TTC549 (cell line): ENCODE measurements around the gene FUNDC1.
"Not testable (repeated sequence)": the region's sequence is repeated elsewhere in the genome, so short reads cannot be mapped to it uniquely, and the experiment has no call there.

Experiments
- FAIRE-seq: peaks from 2 replicates; lab custom pipeline; 2012; peaks lifted over from hg19 to GRCh38; lab: Jason Lieb, UNC

FUNDC1 gene, protein sequence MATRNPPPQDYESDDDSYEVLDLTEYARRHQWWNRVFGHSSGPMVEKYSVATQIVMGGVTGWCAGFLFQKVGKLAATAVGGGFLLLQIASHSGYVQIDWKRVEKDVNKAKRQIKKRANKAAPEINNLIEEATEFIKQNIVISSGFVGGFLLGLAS

DNA sequence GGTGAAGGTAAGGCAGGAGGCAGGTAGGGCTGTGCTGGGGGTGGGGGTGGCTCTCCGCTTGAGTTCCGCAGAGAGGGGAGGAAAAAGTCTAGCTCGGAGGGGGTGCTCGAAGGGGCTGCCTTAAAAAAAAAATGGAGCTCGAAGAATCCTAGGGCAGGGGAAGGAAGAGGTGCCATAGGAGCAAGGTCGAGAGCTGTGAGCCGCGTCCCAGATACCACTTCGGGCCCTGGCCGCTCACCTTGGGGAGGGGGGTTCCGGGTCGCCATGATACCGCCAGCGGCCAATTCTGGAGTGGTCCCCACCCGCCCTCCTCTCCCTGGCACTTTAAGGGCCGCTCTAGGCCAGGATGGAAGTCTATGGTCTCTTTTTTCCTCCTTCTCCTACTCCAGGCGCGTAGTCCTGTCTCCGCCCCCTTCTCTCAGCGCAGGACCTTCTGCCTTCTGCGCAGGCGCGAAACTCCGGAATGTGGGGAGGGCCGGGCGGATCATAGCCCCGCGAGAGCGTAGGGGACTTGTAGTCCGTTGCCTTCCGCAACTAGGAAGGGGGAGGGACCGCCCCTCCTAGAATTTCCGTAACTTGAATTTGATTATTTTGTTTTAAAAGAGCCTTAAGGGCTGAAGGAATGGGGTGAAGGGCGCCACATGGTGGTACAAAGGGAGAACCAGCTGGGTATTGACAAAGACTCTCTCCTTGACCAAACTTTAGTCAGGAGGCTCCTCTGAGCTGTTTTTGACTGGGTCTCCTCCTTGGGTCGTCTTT lies at the start of gene FUNDC1:
TSS of gene FUNDC1 (minus strand) at position 293 of the 759 bp plus-strand sequence. CDS start at position 266, 27 bp downstream.
- FAIRE-seq, result peak; percentile 98

DNA sequence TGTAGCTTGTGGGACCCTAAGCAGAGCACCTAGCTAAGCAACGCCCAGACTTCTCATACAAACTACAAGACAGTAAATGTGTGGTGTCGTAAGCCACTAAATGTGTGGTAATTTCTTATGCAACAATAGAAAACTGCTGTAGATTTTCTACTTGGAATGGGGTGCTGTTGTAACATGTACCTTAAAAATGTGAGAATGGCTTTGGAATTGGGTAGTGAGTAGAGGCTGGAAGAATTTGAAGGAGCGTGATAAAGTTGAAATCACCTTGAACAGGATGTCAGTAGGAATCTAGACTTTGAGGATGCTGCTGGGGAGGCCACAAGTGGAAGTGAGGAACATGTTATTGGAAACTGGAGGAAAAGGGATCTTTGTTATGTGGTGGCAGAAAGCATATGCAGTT lies 43.2 kb upstream of the FUNDC1 start:
- FAIRE-seq, result no peak

DNA sequence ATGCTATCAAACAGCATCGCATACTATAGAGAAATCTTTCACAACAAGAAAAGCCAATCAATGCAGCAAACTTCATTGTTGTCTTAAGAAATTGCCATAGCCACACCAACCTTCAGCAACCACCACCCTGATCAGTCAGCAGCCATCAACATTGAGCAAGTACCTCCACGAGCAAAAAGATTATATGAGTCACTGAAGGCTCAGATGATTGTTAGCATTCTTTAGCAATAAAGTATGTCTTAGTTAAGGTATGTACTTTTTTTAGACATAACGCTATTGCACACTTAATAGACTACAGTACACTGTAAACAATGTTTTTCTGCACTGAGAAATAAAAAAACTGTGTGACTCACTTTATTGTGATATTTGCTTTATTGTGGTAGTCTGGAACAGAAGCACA lies 37.8 kb upstream of the FUNDC1 start:
- FAIRE-seq, result no peak

- no peak for FAIRE-seq
These were observed 29.8 kb upstream of the FUNDC1 start for GRCh38 chrX:44572340-44572938.

GRCh38 chrX:44570522-44570921 lies 27.9 kb upstream of the FUNDC1 start:
- FAIRE-seq, result no peak

- no peak for FAIRE-seq
These were observed 26.5 kb upstream of the FUNDC1 start for GRCh38 chrX:44569122-44569521.

- no peak for FAIRE-seq
These were observed 25.5 kb upstream of the FUNDC1 start for GRCh38 chrX:44568196-44568595.

- FAIRE-seq, result not testable (repeated sequence)
These were observed 19.2 kb upstream of the FUNDC1 start for GRCh38 chrX:44561896-44562295.

GRCh38 chrX:44550563-44550962 lies 7.9 kb upstream of the FUNDC1 start:
- no peak for FAIRE-seq

- FAIRE-seq, result not testable (repeated sequence)
These were observed 2.8 kb upstream of the FUNDC1 start for GRCh38 chrX:44545454-44545853.

- no peak for FAIRE-seq
These were observed 1.4 kb upstream of the FUNDC1 start for GRCh38 chrX:44544036-44544435.

DNA sequence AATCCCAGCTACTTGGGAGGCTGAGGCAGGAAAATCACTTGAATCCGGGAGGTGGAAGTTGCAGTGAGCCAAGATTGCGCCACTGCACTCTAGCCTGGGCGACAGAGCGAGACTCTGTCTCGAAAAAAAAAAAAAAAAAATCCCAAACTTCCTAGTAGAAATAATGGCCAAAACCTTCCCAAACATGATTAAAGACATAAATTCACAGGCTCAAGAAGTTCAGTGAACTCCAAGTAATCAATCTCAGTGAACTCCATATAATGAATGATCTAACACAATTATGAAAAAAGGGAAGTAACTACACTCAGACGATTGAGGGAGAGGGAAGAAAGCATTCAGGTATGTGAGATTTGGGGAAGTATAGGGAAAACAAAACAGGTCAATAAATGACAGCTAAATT lies 6.5 kb downstream of the FUNDC1 start:
- no peak for FAIRE-seq

DNA sequence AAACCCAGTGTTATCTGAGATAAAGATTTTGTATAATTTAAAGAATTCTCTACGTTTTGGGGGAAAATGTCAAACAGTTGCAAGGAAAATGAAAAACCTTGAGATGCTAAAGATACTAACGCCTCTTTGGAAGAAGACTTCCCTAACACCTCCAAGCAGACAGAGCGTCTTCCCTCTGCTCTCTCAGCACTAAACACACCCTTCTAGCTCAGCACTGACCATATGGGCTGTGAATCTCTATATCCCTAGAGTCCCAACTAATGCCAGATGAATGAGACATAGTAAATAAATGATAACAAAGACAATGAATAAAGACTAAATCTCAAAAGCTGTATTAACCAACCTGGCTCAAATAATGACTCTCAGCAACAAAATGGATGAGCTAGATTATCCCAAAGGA lies 13.3 kb downstream of the FUNDC1 start:
- FAIRE-seq, result no peak

DNA sequence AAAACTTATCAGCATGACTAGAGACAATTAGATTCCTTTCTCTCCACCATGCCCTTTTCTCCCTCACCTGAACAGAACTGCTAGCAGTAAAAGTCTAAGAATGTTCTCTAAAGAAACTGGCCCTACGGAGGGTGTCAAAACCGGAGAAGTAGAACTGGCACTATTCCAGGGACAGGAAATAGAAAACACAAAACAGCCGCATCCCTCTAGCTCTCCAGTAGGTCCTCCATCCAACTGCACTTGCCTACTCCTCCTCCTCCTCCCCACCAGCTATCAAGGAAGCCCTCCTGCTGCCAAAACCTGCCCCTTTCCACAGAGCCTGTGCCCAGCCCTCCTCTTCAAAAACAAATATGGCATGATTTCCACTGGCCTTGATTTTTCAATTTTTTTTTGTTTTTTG lies 28.4 kb downstream of the FUNDC1 start:
- no peak for FAIRE-seq

- no peak for FAIRE-seq
These were observed 35.4 kb downstream of the FUNDC1 start for GRCh38 chrX:44507292-44507691.

DNA sequence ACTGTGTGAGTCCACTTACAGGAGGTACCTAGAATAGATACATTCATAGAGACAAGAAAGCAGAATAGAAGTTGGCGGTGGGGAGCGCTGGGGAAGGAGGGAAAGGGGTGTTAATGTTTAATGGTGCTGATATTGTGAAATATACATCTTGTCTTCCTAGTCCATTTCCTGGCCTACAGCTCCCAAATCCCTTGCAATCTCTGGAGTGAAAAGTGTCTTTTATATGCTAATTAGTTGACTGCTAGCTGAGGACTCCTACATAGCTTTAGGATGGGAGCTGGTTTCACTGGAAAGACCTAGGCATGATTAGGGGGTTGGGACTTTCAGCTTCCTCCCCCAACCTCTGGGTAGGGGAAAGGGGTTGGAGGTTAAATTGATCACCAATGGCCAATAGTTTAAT lies 36.0 kb downstream of the FUNDC1 start:
- FAIRE-seq, result no peak

DNA sequence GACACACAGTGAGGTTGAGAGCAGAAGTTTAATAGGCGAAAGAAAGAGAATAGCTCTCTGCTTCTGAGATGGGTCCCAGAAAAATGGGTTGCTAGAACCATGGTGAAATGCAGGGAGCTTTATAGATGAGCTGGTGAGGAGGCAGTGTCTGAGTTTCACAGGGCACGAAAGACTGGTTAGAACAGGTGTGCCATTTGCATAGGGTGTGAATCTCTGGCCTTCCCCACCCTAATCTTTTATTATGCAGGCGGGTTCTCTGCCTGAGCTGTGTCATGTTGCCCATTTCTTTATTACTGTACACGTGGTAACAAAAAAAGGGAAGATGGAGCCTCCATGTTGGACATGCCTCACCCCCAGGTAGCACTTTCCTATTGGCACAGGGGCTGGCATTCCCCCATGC lies 39.1 kb downstream of the FUNDC1 start:
- FAIRE-seq, result no peak

GRCh38 chrX:44495091-44495490 lies 47.6 kb downstream of the FUNDC1 start:
- FAIRE-seq, result no peak

DNA sequence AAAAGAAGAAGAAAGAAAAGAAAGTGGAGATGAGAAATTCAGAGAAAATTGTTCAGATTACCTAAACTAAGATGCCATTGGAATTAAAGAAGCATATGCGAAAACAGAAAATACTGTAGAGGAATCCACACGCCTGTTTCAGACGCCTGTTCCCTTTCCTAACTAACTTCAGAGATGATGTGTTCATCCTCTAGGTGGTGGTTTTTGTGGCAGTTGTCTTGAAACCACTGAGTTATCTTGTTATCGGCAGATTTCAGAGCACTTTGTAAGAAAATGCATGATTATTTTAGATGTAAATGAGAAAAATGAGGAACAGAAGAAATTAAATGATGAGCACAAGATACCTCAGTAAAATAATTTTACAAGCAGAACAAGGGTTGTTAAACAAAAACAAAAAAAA lies 48.3 kb downstream of the FUNDC1 start:
- no peak for FAIRE-seq

- no peak for FAIRE-seq
These were observed 53.1 kb downstream of the FUNDC1 start for GRCh38 chrX:44489515-44489914.

- FAIRE-seq, result no peak
These were observed 58.0 kb downstream of the FUNDC1 start for GRCh38 chrX:44484607-44485146.

DNA sequence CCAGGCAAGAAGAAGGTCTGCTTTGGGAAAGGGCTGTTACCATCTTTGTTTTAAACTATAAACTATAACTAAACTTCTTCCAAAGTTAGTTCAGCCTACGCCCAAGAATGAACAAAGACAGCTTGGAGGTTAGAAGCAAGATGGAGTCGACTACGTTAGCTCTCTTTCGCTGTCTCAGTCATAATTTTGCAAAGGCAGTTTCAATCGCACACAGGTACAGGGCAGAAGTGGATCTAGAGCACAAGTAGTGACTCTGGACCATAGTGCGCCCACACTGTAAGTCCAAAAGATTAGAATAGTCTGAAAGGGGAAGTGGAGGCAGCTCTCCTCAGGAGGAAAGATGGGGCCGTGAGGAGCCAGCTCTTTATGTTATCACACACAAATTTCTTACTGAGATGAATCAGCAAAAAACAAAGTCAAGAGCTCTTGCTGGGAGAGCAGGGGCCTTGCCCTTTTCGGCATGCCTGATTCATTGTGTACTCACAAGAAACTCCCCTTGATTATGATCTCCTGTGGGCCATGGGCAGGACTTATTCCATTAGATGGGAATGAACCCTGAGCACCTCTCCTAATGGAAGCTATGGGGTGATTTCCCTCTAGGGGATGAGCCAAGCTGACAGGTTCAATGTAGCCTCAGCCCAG lies 58.6 kb downstream of the FUNDC1 start:
- no peak for FAIRE-seq

- FAIRE-seq, result no peak
These were observed 60.1 kb downstream of the FUNDC1 start for GRCh38 chrX:44482575-44482974.
